NCI-H1105 (cell line): ENCODE data around the gene KCNB1.

ENCODE experiments used
- DNase-seq: peaks from one replicate; lab custom pipeline; 2025; lab: John Stamatoyannopoulos, UW

KCNB1 gene

DNA sequence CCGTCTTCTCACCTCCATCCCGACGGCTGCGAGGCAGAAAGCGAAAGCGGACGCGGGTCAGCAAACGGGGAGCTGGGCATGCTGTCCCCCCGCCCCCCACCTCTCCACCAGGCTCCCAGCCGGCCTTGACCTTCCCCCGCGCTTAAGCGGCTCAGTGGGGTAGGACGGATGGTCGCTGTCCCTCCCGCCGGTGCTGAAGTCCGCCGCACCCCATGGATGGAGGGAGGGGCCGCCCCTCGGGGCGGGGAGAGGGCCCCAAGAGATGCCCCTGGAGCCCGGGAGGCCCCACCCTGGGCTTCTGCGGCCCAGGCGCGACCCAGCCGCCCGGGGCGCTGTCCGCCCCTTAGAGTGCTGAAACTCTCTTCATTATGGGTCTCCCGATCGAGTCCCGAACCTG lies at the start of gene KCNB1:
Gene KCNB1, minus strand, starts transcription at position 48 of the 397 bp plus-strand sequence. CDS start 188 bp downstream, outside the sequence.
- no peak for DNase-seq

DNA sequence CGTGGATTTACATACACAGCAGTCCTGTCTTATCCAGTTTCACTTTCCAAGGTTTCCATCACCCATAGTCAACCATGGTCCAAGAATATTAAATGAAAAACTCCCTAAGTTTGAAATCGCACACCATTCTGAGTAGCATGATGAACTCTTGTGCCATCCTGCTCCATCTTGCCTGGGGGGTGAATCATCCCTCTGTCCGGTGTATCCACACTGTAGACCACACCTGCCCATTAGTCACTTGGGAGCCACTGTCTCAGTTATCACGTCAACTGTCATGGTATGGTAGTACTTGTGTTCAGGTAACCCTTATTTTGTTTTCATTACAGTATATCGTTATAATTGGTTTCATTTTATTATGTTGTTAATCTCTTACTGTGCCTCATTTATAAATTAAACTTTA lies 47.0 kb upstream of the KCNB1 start:
- DNase-seq: no peak

DNA sequence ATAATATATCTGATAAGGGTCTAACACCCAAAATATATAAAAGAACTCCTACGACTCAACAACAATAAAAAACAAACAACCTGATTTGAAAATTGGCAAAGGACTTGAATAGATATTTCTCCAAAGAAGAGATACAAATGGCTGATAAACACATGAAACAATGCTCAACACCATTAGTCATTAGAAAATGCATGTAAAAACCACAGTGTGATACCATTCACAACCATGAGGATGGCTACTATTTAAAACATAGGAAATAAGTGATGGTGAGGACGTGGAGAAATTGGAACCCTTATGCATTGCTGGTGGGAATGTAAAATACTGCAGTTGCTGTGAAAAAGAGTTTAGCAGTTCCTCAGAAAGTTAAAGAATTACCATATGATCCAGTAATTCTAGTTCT lies 44.1 kb upstream of the KCNB1 start:
- no peak for DNase-seq

DNA sequence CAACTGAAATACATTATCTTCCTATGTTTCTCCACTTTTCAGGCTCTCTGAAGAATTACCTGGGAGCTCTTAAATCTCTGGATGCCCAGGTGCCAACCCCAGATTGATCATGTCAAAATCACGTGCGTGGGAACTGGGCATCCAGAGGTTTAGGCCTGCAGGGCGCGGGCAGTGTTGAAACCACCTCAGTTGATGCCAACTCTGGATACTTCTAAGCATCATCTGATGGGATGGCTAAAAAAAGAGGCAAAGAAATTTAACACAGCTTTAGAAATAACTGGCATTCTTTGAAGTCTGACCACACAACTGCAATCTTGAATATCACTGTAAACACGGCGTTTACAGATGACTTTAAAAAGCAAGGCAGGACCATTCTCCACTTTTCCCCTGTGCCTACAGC lies 43.6 kb upstream of the KCNB1 start:
- DNase-seq: no peak

DNA sequence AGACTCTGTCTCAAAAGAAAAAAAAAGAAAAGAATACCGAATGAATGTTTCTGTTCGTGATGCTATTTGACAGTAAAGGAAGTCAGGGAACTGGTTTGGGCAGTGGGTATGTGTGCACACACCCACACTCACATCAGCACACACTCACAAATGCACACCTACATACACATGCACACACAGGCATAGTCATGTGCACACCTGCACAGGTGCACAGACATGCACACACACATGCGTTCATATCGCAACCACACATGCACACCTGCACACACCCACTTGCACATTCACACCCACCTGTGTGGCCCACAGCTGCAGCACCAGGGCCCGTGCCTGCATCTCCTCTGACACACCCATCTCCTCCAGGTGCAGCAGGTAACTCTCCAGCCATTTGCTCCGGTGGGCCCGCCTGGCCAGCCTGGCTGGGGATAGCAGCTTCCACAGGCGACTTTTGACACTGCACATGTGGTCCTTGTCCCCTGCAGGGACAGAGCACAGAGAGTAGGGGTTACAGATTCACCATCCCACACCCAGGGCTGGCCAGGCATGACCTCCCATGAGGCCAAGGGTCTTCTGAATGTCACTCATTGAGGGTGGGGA lies 41.4 kb upstream of the KCNB1 start:
- no peak for DNase-seq

DNA sequence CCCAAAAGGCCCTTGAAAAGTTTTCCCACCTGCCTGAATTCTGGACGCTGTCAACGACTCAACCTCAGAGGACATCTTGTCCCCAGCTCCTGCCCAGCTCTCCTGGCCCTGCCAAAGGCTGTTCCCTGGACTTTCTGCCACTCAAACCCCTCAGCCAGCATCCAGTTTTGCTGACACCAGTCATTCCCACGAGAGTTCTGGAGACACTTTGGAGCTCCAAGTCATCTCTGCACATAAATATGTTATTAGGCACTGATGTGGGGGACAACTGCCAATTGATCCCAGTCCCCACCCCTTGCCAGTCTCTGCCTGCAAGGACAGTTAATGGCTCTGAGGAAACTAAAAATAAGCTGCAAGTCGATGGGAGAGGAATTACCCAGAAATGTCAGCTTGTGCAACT lies 38.9 kb upstream of the KCNB1 start:
- DNase-seq: no peak

DNA sequence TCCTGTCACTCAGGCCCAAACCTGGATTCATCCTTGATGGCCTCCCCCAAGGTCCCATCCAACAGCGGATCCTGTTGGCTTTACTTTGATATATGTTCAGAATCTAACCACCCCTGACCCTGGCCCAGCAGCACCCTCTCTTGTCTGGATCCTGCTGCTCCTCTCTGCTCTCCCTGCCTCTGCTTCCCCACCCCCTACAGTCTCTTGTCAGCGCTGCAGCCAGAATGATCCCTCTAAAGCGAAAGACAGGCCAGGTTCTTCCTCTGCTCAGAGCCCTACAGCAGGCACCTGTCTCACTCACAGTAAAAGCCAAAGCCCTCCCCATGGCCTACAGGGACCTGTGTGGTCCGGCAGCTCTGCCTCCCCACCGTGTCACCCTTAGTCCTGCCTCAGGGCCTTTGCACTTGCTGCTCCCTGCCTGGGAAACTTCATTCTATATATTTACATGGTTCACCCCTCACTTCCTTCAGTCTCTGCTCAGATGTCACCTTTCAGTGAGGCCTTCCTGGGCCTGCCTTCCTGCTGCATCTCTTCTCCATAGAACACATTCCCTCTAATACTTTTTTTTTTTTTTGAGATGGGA lies 37.4 kb upstream of the KCNB1 start:
- DNase-seq: no peak

DNA sequence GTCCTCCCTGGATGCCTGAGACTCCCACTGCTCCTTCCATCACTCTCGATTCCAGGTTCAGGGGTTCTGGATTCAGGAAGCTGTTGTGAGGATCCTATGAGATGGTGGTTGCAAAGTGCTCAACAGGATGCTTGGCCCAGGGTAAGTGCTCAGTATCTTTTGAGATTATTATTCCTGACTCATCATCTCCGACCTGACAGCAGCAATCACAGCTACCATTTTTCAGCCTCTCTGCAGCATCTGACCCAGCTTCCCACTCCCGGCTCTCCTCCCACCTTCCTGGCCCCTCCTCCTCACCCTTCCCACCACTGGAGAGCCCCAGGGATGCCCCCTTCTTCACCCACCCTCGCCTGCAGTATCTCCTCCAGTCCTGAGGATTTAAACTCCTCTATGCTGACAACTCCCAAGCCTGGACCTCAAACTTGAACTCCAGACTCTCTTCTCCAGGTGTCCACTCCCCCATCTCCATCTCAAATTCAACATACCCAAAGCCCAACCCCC lies 36.8 kb upstream of the KCNB1 start:
- no peak for DNase-seq

DNA sequence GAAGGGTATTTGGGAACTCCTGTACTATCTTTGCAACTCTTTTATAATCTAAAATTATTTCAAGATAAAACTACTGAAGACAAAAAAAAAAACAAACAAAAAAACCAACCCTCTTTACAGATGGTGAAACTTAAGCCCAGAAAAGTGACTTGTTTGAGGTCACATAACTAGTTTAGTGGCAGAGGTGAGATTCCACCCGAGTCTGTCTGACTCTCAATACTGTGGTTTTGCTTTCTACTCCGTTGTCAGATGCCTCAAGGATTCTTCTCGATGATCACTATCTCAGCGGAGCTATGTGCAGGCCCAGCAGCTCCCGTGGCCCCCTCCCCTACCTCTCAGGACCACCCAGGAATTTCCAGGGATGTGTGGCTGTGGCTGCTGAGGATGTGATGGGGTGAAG lies 36.1 kb upstream of the KCNB1 start:
- DNase-seq: no peak

DNA sequence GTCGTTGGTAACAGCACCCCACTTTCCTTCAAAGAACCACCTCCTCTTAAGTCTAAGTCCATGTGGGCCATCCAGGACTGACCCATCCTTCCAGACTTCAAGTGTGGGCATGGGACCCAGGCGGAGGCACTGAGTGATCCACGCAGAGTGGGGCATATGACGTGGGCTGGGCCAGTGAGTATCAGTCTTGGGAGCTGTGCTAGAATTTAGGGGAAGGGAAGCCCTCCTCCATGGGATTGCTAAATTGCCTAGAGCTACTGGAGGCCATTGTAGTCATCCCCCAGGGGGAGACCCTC lies 35.3 kb upstream of the KCNB1 start:
- no peak for DNase-seq

DNA sequence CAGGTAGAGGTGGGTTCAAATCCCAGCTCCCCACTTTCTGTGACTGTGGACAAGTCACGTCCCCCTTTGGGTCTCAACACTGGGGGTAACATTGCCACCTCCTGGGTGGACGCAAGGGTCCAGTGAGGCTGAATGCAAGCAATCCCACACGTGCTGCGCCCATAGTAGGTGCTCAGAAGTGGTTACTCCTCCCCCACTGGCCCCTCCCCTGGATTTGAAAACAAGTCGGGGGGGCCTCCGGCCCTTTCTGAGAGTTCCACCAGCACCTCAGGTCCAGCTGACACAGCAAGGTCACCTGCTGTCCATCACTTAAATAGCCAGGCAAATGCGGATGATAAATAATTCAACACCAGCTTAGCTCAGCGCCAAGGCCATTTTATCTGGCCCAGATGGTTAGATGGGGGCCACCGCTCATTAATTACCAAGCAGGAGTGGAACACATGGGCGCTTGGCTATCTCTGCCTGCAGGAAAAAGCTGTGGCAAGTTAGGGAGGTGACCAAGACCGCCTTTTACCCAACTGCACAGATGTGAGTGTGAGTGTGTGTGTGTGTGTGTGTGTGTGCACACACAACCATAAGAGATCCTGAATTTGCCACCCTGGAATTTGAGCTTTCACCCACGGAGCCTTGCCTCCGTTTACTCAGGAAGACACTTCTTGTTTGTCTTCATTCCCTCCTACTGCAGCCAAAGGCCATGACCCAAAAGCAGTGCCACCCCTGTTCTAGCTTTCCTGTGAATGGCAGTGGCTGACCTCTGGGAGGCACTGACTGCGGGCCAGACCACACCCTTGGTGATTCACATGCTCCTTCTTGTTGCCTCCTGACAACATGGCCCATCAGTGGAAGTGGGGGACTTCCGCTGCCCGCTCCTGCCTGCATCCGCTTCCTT lies 34.7 kb upstream of the KCNB1 start:
- no peak for DNase-seq

DNA sequence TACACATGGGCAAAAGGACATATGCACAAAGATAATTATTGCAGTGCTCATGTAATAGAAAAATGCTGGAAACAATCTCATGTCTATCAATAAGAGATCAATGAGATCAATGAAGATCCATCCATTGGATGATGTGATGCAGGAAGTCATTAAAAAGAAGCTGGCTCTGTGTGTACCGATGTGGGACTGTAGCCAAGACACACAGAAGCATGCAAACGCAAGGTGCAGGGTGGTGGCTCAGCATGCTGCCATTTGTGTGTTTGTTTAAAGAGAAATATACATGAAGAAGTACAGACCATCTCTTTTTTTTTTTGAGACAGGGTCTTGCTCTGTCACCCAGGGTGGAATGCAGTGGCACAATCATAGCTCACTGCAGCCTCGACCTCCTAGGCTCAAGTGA lies 33.1 kb upstream of the KCNB1 start:
- DNase-seq: peak; percentile 9

DNA sequence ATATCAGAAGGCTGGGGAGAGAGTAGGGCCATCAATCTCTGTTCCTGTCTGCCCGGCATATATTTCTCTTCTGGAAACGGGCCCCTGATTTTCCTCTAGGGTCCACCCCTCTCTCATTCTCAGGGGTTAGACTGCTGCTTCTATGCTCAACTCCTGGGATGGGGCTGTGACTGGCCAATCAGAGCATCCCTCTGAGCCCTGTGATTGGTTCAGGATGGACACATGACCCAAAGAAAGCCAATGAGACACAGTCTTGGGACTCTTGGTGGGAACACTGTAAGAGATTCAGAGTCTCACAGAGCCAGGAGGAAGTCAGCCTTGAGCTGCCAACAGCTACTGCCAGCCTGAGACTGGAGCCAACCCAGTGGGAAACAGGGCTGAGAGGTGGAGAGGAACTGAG lies 31.0 kb upstream of the KCNB1 start:
- no peak for DNase-seq

DNA sequence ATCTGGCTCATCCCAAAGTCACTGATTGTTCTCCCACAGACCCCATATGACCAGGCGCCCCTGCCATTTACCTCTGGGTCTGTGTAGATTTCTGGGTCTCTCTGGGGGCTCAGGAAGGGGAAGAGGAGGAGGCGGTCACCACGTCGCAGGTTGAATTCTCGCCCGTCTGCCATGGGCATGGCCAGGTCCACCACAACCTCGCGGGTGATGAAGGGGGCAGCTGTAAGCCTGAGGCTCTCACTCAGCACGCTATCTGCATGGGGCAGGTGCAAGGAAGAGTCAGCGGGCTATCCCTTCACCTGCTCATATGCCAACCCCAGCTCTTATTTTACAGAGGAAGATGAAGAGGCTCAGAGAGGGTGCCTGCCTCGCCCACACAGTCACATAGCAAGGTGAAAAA lies 30.5 kb upstream of the KCNB1 start:
- DNase-seq: no peak

DNA sequence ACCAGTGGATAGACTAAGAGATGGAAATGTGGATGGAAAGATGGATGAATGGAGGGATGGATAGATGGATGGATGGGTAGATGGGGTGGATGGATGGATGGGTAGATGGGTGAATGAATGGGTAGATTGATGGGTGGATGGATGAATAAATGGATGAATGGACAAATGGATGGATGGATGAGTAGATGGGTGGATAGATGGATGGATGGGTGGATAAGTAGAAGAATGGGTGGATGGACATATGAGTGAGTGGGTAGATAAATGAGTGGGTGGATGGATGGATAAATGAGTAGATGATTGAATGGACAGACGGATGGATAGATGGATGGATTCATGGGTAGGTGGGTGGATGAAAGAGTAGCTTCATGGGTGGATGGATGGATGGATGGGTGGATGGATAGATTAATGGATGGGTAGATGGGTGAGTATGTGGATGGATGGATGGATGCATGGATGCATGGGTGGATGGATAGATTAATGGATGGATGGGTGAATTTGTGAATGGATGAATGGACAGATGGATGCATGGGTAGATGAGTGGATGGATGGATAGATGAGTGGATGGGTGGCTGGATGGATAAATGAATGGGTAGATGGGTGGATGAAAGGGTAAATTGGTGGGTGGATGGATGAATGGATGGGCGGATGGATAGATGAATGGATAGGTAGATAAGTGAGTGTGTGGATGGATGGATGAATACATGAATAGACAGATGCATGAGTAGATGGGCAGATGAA lies 29.5 kb upstream of the KCNB1 start:
- DNase-seq: no peak

DNA sequence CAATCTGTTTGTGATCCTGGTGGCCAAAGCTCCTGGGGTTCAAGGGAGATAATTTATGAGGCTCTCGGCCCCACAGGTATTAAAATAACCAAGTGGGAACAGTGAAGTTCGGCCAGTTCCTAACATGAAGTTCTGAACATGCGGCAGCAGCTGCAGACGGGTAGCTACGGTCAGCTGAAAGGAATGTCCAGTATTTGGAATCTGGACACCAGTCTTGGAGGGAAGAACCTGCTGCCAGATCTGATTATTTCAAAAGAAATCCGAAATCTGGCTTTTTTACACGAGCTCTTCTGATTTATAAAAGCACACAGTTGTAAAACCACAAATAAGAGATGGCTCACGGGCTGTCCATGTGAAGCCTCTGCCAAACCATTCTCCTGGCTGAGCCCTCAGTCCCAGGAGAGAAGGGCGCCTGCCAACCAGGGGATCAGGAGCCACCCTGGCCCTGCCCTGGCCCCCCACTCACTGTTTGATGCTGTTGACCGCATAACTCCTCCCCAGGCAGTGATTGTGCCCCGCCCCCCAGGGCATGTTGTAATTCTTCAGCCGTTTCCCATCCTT lies 28.2 kb upstream of the KCNB1 start:
- DNase-seq: no peak

DNA sequence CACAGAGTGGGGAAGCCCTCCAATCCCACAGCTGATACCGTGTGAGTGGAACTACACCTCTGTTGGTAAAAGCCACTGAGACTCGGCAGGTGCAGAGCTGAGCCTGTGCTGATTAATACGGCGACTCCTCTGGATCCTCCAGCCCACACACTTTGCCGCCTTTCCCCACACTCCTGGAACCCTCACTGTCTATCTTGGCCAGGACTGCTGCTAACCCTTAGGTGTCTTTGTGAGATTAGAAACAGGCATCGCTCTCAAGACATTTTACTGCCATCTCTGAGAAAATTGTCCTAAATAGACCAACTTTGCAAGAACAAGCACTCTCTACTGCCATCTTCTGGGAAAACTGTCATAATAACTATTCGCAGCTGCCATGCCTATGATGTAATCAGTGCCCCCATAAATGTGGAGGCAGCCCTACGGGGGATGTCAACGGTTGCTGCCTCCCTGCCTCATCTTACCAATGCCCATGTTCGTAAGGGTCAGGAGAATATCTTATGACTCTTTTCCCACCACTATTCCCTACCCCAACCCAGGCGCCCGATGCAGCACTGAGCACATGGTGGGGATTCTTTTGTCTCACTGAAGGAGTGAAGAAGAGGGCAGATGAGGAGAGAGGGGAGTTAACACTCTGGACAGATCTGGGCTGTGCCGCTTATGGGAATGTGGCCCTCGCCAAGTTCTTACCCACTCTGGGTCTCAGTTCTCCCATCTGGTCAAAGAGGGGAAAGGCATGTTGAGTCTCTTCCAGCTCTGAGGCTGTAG lies 26.1 kb upstream of the KCNB1 start:
- DNase-seq: peak; percentile 48

DNA sequence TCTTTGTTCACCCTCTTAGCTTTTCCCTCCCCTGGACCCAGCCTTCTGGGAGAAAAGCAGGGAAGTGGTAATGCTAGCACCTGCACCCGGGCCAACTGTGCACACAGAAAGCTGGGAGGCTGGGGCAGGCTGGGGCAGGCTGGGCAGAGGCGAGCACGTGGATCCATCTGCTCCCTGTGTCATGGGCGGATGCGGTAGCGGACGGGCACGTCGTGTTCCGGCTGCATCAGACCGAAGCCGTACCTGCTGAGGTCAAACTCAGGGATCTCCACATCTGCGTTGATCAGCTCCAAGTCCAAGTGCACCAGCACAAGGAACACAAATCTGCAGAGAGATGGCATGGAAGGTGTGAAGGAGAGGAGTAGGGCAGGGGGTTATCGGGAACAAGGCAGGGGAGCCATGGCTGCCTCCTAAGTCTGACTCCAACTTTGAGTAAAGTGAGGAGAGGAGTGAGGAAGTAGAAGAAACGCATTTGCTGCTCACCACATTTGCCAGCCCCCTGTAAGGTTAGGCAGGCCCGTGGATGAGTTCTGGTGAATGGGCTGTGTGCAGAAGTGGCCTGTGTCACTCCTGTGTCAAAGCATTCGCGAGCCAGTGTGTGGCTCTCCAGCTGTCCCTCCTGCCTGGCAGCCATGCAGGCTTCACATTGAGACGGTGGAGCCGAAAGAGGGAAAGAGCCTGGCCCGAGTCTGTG lies 25.4 kb upstream of the KCNB1 start:
- peak; percentile 83 for DNase-seq

DNA sequence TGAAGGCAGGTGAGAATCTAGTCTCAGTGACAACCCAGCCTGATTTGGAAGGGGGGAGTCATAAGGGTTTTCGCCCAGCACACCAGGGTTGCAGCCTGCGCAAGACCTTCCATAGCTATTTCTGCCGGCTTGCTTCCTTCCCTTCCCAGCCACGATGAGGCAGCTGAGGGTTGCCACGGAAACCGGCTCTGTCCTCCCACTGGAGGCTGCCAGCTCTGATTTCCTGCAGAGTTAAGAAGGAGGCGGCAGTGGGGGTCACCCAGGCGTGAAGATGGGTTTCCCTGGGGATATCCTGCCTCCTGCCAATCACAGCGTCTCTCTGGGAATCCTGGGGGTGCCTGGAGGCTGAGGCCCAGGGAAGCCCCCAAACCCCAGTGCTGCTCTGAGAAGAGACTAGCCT lies 23.1 kb upstream of the KCNB1 start:
- DNase-seq: peak; percentile 79

DNA sequence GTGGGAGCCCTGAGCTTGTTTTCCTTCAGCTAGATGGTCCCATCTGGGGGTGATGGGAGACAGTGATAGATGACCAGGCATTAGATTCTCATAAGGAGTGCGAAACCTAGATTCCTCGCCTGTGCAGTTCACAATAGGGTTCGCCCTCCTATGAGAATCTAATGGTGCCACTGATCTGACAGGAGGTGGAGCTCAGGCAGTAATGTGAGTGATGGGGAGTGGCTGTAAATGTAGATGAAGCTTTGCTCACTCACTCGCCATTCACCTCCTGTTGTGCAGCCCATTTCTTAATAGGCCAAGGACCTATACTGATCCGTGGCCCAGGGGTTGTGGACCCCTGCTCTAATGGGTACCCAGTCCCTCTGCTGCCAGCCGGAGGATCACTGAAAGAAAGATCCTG lies 20.7 kb upstream of the KCNB1 start:
- no peak for DNase-seq

DNA sequence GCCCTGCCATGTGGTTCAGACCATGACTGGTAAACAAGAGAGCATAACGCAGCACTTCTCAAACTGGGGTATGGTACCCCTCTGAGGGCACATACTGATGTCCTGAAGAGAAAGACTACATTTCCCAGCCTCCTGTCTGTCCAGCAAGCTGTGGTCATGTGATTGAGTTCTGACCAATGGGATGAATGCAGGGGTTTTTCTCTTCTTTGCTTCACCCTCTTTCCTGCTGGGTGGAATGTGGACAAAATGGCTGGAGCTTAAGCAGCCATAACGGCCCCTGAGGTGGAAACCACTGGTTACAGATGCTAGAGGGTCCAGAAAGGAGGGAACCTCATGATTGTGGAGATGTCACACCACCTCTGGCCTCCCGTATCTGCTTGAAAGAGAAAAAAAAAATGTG lies 19.4 kb upstream of the KCNB1 start:
- DNase-seq: no peak
